Left lung (tissue), 10 donors: Measurements from ENCODE around the gene EGR4. TPM values are rescaled to one million over a fixed set of nuclear protein-coding genes. Genes with fewer than 3 reads are reported as not detected.

Experiments
- ATAC-seq: fragments of 200-7000 bp; cut with Tn5 transposase; one replicate; pipeline ENCODE4 v1.9.1; 2020; ENCODE audit warnings: moderate library complexity
- DNase-seq, 4 donors: peaks; one replicate each; pipeline ENCODE4 v3.0.0-alpha.2; 2013 to 2020
- H3K27ac ChIP-seq, 2 donors: fragments of 200-600 bp; sonication (generic) in 1 of 2; one replicate each; pipeline versions ENCODE4 v1.5.0 to v1.8.0; 2020 to 2021
- H3K27me3 ChIP-seq, 2 donors: fragments of 200-600 bp; sonication (generic) in 1 of 2; one replicate each; pipeline versions ENCODE4 v1.5.0 to v1.8.0; 2020 to 2021
- H3K36me3 ChIP-seq, 2 donors: fragments of 200-600 bp; sonication (generic) in 1 of 2; one replicate each; pipeline versions ENCODE4 v1.5.0 to v1.8.0; 2020 to 2021
- H3K4me1 ChIP-seq, 2 donors: fragments of 200-600 bp; one replicate each; pipeline ENCODE4 v1.8.0; 2021
- H3K4me3 ChIP-seq, 2 donors: fragments of 200-600 bp; sonication (generic) in 1 of 2; one replicate each; pipeline versions ENCODE4 v1.5.0 to v1.8.0; 2020 to 2021; ENCODE audit warnings: mild to moderate bottlenecking in 1 of 2
- H3K9me3 ChIP-seq, 2 donors: fragments of 200-600 bp; sonication (generic) in 1 of 2; one replicate each; pipeline versions ENCODE4 v1.5.0 to v1.8.0; 2020 to 2021
- intact Hi-C, 2 donors: fragments of 100-400 bp; cut with DNase I; formaldehyde crosslinking; loops; one replicate each; pipeline versions ENCODE4 v1.11.2 to v1.14.2; 2022
- polyA plus RNA-seq, 6 donors: library from polyadenylated mRNA; unstranded; fragments of 120-200 nt; gene quantifications; one replicate each; pipeline ENCODE4 v1.2.1, GENCODE V29; 2013; ENCODE audit not compliant: insufficient read length in 6 of 6
- total RNA-seq, 2 donors: library from RNA; stranded (reverse); fragmentation: NEBNext Ultra II Directional; extraction: Animal tissue kit (Norgen Biotek cat#: 25700); gene quantifications; one replicate each; pipeline ENCODE4 v1.2.1, GENCODE V29; 2021
- TF ChIP-seq, protein P1 (sequence below), 2 donors: fragments of 200-600 bp; sonication (generic) in 1 of 2; IDR thresholded peaks; one replicate each; pipeline versions ENCODE4 v1.5.0 to v1.8.0; 2021; ENCODE audit warnings: antibody characterized with exemption in 2 of 2
- donor health status: DM: no; HTN: yes; CAD: no.
- donor health status: DM: no; HTN: no; CAD: no.

Gene EGR4
- total and polyA plus RNA-seq, 8 donors: 0.08 TPM; not detected in 7

- H3K4me3 ChIP-seq: peak overlapping the region in 1 of 2 donors; percentile 61
- H3K27me3 ChIP-seq: peaks cover 18 to 68% of the 10 kb centered on the region in 2 donors
- H3K9me3 ChIP-seq: no peaks in the 10 kb centered on the region
- H3K4me1 ChIP-seq: peaks cover 5 to 21% of the 10 kb centered on the region in 2 donors
- ATAC-seq: peak; percentile 78
- H3K27ac ChIP-seq: peak overlapping the region in 1 of 2 donors; percentile 50
- peak in 1 of 4 donors; percentile 47 for DNase-seq
- intact Hi-C loops: no loop called here
- H3K36me3 ChIP-seq: no peaks in the 10 kb centered on the region
- TF ChIP-seq, protein P1, sequence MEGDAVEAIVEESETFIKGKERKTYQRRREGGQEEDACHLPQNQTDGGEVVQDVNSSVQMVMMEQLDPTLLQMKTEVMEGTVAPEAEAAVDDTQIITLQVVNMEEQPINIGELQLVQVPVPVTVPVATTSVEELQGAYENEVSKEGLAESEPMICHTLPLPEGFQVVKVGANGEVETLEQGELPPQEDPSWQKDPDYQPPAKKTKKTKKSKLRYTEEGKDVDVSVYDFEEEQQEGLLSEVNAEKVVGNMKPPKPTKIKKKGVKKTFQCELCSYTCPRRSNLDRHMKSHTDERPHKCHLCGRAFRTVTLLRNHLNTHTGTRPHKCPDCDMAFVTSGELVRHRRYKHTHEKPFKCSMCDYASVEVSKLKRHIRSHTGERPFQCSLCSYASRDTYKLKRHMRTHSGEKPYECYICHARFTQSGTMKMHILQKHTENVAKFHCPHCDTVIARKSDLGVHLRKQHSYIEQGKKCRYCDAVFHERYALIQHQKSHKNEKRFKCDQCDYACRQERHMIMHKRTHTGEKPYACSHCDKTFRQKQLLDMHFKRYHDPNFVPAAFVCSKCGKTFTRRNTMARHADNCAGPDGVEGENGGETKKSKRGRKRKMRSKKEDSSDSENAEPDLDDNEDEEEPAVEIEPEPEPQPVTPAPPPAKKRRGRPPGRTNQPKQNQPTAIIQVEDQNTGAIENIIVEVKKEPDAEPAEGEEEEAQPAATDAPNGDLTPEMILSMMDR (IDR thresholded peaks at IDR 0.05): no peak
These were observed 8.1 kb downstream of the EGR4 start for GRCh38 chr2:73285159-73285739.

DNA sequence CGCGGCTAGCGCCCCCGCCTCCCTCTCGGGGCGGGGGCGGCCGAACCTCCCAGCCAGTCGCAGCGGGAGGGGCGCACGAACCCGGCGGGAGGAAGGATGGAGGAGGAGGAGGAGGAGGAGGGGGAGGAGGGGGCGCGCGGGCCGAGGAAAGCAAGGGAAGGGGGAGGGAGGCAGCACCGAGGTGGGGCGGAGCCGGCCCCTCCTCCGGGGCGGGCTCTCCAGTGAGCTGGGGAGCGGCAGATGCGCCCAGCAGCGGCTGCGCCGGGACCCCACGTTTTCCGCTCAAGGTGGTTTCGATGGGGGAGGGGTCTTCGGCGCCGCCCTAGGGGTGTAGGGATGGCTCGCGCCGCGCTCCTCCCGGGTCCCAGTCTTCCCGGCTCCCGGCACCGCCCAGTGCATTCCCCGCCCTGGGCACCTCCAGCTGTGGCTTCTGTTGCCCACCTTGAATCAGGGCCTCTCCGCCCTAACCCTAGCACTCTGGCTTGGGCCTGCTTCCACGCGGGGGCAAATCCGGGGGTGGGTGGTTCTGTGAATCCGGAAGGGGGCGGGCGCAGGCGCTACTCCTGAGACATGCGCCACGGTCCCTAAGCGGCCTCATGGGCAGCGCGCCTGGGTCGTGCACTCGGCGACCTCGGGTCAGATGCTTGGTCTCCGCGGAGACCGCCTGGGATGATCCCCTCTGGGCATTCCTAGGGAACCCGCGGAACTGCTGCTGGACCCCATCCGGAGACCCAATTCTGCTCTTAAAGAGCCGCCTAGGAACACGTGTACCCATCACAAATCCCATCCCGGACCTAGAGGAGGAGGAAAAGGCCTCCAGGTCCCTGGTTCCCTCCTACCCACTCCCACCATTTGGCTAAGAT is 8.8 kb downstream of the EGR4 start, which contains the start of gene FBXO41:
TSS of gene FBXO41 (minus strand) at position 183 of the 863 bp plus-strand sequence. CDS start 14,848 bp downstream, outside the sequence.
- Histone ChIP-seq H3K4me3 (peak within 1 kb of the TSS; percentile 47 to 61), H3K4me1 (peaks cover 5 to 21% of the 10 kb centered on the region in 2 donors), H3K27ac (peak within 1 kb of the TSS in 1 of 2 donors; percentile 50), H3K27me3 (peaks cover 18 to 61% of the 10 kb centered on the region in 2 donors), H3K36me3 (no peaks in the 10 kb centered on the region), H3K9me3 (no peaks in the 10 kb centered on the region)
- DNase-seq (peak in 3 of 4 donors; percentile 30 to 87 (median 63)), ATAC-seq (peak; percentile 87)
- TF ChIP-seq, protein P1 (IDR thresholded peaks at IDR 0.05): no peak
- intact Hi-C loops: no loop called here

- ATAC-seq: peak; percentile 29
- TF ChIP-seq, protein P1 (IDR thresholded peaks at IDR 0.05): no peak
- Histone ChIP-seq H3K27me3 (peaks cover 18 to 53% of the 10 kb centered on the region in 2 donors), H3K36me3 (no peaks in the 10 kb centered on the region), H3K4me1 (peaks cover 5 to 21% of the 10 kb centered on the region in 2 donors), H3K27ac (peak overlapping the region in 1 of 2 donors; percentile 50), H3K9me3 (no peaks in the 10 kb centered on the region), H3K4me3 (peak overlapping the region; percentile 47 to 61)
- DNase-seq: peak in 1 of 4 donors; percentile 81
- intact Hi-C loops: no loop called here
These were observed 9.6 kb downstream of the EGR4 start for GRCh38 chr2:73283545-73284295.

DNA sequence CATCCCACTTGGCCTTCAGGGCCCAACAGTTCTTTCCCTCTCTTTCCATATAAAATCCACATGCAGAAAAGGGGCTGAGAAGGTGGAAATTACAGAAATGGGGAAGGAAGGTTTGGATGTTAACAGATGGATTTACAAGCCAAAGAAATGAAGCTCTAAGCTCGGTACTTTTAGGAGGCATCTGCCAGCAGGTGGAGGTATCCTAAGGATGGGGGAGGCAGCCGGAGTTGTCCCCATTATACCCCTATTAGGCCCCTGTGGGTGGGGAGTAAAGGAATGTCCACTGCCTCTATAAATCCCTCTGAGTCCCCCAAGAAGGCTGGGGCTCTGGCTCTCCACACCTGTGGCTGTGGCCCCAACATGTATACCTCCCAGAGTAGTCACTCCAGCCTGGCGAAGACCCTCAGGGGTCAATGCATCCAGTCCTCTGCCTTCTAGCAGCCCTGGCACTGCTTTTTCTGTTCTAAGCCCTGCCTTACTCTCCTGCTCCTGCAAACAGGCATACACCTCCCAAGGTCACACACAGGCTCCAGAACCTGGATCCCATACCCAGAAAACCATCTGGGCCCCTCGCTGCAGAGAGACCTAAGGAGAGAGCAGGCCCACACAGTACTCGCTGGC is 10.3 kb downstream of the EGR4 start:
- Histone ChIP-seq H3K36me3 (no peaks in the 10 kb centered on the region), H3K4me1 (peaks cover 5 to 21% of the 10 kb centered on the region in 2 donors), H3K4me3 (peak overlapping the region in 1 of 2 donors; percentile 61), H3K27me3 (peaks cover 18 to 50% of the 10 kb centered on the region in 2 donors), H3K27ac (no peak overlapping the region), H3K9me3 (no peaks in the 10 kb centered on the region)
- ATAC-seq: no peak
- no peak for DNase-seq
- intact Hi-C loops: no loop called here
- TF ChIP-seq, protein P1 (IDR thresholded peaks at IDR 0.05): no peak
